ENCODE measurements around the gene NSD1.

Gene NSD1

GRCh38 chr5:177094224-177095087, 39.1 kb upstream of the NSD1 start:
- H3K4me3 Mint-ChIP-seq = no peak overlapping the region
- H3K27me3 Mint-ChIP-seq = no peaks in the 10 kb centered on the region
- no peak overlapping the region for H3K27ac Mint-ChIP-seq
- no peaks in the 10 kb centered on the region for H3K36me3 Mint-ChIP-seq (ENCODE audit: low read depth)
- H3K4me1 Mint-ChIP-seq (ENCODE audit: low read depth) = no peaks in the 10 kb centered on the region
- no peaks in the 10 kb centered on the region for H3K9me3 Mint-ChIP-seq
- DNase-seq = no peak

GRCh38 chr5:177095088-177095669, 38.4 kb upstream of the NSD1 start:
- Mint-ChIP-seq H3K4me1 (ENCODE audit: low read depth) (no peaks in the 10 kb centered on the region), H3K27me3 (no peaks in the 10 kb centered on the region), H3K4me3 (no peak overlapping the region), H3K9me3 (no peaks in the 10 kb centered on the region), H3K27ac (no peak overlapping the region), H3K36me3 (ENCODE audit: low read depth) (no peaks in the 10 kb centered on the region)
- no peak for DNase-seq

GRCh38 chr5:177096162-177097015, 37.2 kb upstream of the NSD1 start:
- Mint-ChIP-seq H3K36me3 (ENCODE audit: low read depth) (no peaks in the 10 kb centered on the region), H3K4me1 (ENCODE audit: low read depth) (no peaks in the 10 kb centered on the region), H3K27me3 (no peaks in the 10 kb centered on the region), H3K9me3 (no peaks in the 10 kb centered on the region), H3K27ac (no peak overlapping the region), H3K4me3 (no peak overlapping the region)
- DNase-seq = no peak

- Mint-ChIP-seq H3K4me3 (no peak overlapping the region), H3K27me3 (no peaks in the 10 kb centered on the region), H3K9me3 (no peaks in the 10 kb centered on the region), H3K36me3 (ENCODE audit: low read depth) (no peaks in the 10 kb centered on the region), H3K27ac (no peak overlapping the region), H3K4me1 (ENCODE audit: low read depth) (no peaks in the 10 kb centered on the region)
- no peak for DNase-seq
These were observed 36.3 kb upstream of the NSD1 start for GRCh38 chr5:177097016-177097985.

GRCh38 chr5:177098120-177098469, 35.5 kb upstream of the NSD1 start:
- H3K27me3 Mint-ChIP-seq = no peaks in the 10 kb centered on the region
- no peaks in the 10 kb centered on the region for H3K4me1 Mint-ChIP-seq (ENCODE audit: low read depth)
- no peak for DNase-seq
- H3K4me3 Mint-ChIP-seq = no peak overlapping the region
- no peaks in the 10 kb centered on the region for H3K9me3 Mint-ChIP-seq
- no peak overlapping the region for H3K27ac Mint-ChIP-seq
- H3K36me3 Mint-ChIP-seq (ENCODE audit: low read depth) = no peaks in the 10 kb centered on the region

GRCh38 chr5:177098470-177099141, 35.0 kb upstream of the NSD1 start:
- Mint-ChIP-seq H3K27ac (no peak overlapping the region), H3K27me3 (no peaks in the 10 kb centered on the region), H3K9me3 (no peaks in the 10 kb centered on the region), H3K4me3 (no peak overlapping the region), H3K4me1 (ENCODE audit: low read depth) (no peaks in the 10 kb centered on the region), H3K36me3 (ENCODE audit: low read depth) (no peaks in the 10 kb centered on the region)
- DNase-seq = no peak

GRCh38 chr5:177099422-177100093, 34.0 kb upstream of the NSD1 start:
- Mint-ChIP-seq H3K4me3 (no peak overlapping the region), H3K27me3 (peaks cover 4% of the 10 kb centered on the region), H3K36me3 (ENCODE audit: low read depth) (no peaks in the 10 kb centered on the region), H3K4me1 (ENCODE audit: low read depth) (no peaks in the 10 kb centered on the region), H3K9me3 (no peaks in the 10 kb centered on the region), H3K27ac (no peak overlapping the region)
- no peak for DNase-seq

- Mint-ChIP-seq H3K9me3 (no peaks in the 10 kb centered on the region), H3K27ac (no peak overlapping the region), H3K4me3 (no peak overlapping the region), H3K4me1 (ENCODE audit: low read depth) (no peaks in the 10 kb centered on the region), H3K27me3 (peaks cover 4% of the 10 kb centered on the region), H3K36me3 (ENCODE audit: low read depth) (no peaks in the 10 kb centered on the region)
- DNase-seq = no peak
These were observed 32.9 kb upstream of the NSD1 start for GRCh38 chr5:177100714-177101121.

- H3K27me3 Mint-ChIP-seq = peaks cover 4% of the 10 kb centered on the region
- DNase-seq = no peak
These were observed 29.9 kb upstream of the NSD1 start for GRCh38 chr5:177103523-177104253.

GRCh38 chr5:177105691-177106476, 27.7 kb upstream of the NSD1 start:
- Mint-ChIP-seq H3K9me3 (no peaks in the 10 kb centered on the region), H3K27ac (no peak overlapping the region), H3K36me3 (ENCODE audit: low read depth) (no peaks in the 10 kb centered on the region), H3K27me3 (peaks cover 4% of the 10 kb centered on the region), H3K4me3 (no peak overlapping the region), H3K4me1 (ENCODE audit: low read depth) (no peaks in the 10 kb centered on the region)
- DNase-seq = no peak

More at GRCh38 chr5:177103523-177104253, 29.9 kb upstream of the NSD1 start:
- Mint-ChIP-seq H3K27ac (no peak overlapping the region), H3K4me3 (no peak overlapping the region), H3K36me3 (ENCODE audit: low read depth) (no peaks in the 10 kb centered on the region), H3K9me3 (no peaks in the 10 kb centered on the region), H3K4me1 (ENCODE audit: low read depth) (no peaks in the 10 kb centered on the region)

- no peak for DNase-seq
- no peak overlapping the region for H3K4me3 Mint-ChIP-seq
- H3K27ac Mint-ChIP-seq = no peak overlapping the region
- H3K4me1 Mint-ChIP-seq (ENCODE audit: low read depth) = peaks cover 1% of the 10 kb centered on the region
- H3K27me3 Mint-ChIP-seq = peaks cover 4% of the 10 kb centered on the region
- H3K9me3 Mint-ChIP-seq = no peaks in the 10 kb centered on the region
- no peaks in the 10 kb centered on the region for H3K36me3 Mint-ChIP-seq (ENCODE audit: low read depth)
These were observed 26.4 kb upstream of the NSD1 start for GRCh38 chr5:177107159-177107558.

- Mint-ChIP-seq H3K4me1 (ENCODE audit: low read depth) (peaks cover 3% of the 10 kb centered on the region), H3K27me3 (no peaks in the 10 kb centered on the region), H3K36me3 (ENCODE audit: low read depth) (no peaks in the 10 kb centered on the region), H3K9me3 (no peaks in the 10 kb centered on the region), H3K27ac (no peak overlapping the region), H3K4me3 (no peak overlapping the region)
- DNase-seq = no peak
These were observed 23.8 kb upstream of the NSD1 start for GRCh38 chr5:177109810-177110209.
